Peyer's patch (tissue), 4 donors: ENCODE measurements around the gene DSCAML1. TPM values are rescaled to one million over a fixed set of nuclear protein-coding genes. Genes with fewer than 3 reads are reported as not detected.

Experiments used
- DNase-seq, 3 donors: peaks; one replicate each; pipeline ENCODE4 v3.0.0-alpha.2; 2017 to 2019
- H3K27ac ChIP-seq, 4 donors: fragments of 200-600 bp; sonication (generic); one replicate each; pipeline ENCODE4 v1.5.1; 2016 to 2019
- H3K27me3 ChIP-seq, 2 donors: fragments of 200-600 bp; sonication (generic); one replicate each; pipeline ENCODE4 v1.5.1; 2019
- H3K36me3 ChIP-seq, 3 donors: fragments of 200-600 bp; sonication (generic); one replicate each; pipeline ENCODE4 v1.5.1; 2016 to 2019
- H3K4me1 ChIP-seq, 4 donors: fragments of 200-600 bp; sonication (generic); one replicate each; pipeline ENCODE4 v1.5.1; 2016 to 2019
- H3K4me3 ChIP-seq, 4 donors: fragments of 200-600 bp; sonication (generic); 1 replicate in 3 of 4; 2 replicates in 1 of 4; pipeline ENCODE4 v1.5.1; 2016 to 2019; ENCODE audit warnings: mild to moderate bottlenecking in 1 of 4
- H3K9me3 ChIP-seq, 4 donors: fragments of 200-600 bp; sonication (generic); one replicate each; pipeline ENCODE4 v1.5.1; 2016 to 2019; ENCODE audit warnings: mild to moderate bottlenecking in 1 of 4
- POLR2A ChIP-seq, 2 donors: fragments of 450-650 bp; IDR thresholded peaks; one replicate each; pipeline ENCODE4 v1.5.1; 2017; ENCODE audit warnings: antibody characterized with exemption in 2 of 2, mild to moderate bottlenecking in 2 of 2, moderate library complexity in 2 of 2
- total RNA-seq, 4 donors: library from RNA; depleted of rRNA; stranded (reverse); fragments of >200 nt; gene quantifications; one replicate each; pipeline ENCODE4 v1.1.0, GENCODE V29; 2016
- TF ChIP-seq, protein P1 (sequence below), 6 experiments: fragments of 450-650 bp in 4 of 6; fragments of 200-600 bp in 2 of 6; sonication (generic) in 1 of 6; IDR thresholded peaks; one replicate each; pipeline ENCODE4 v1.5.1; 2017 to 2019; ENCODE audit warnings: antibody characterized with exemption in 6 of 6, mild to moderate bottlenecking in 3 of 6, moderate library complexity in 1 of 6

DSCAML1 gene
- total RNA-seq, 4 donors from 2014 or later, result 0.18 to 5.8 (median 2.9) TPM

GRCh38 chr11:117750916-117751662, 45.9 kb downstream of the DSCAML1 start:
- no peak overlapping the region for H3K27ac ChIP-seq
- H3K36me3 ChIP-seq, result no peaks in the 10 kb centered on the region
- no peaks in the 10 kb centered on the region for H3K27me3 ChIP-seq
- no peaks in the 10 kb centered on the region for H3K4me1 ChIP-seq
- H3K4me3 ChIP-seq, result no peak overlapping the region
- no peaks in the 10 kb centered on the region for H3K9me3 ChIP-seq
- no peak for TF ChIP-seq POLR2A (IDR thresholded peaks at IDR 0.05)
- TF ChIP-seq, protein P1, sequence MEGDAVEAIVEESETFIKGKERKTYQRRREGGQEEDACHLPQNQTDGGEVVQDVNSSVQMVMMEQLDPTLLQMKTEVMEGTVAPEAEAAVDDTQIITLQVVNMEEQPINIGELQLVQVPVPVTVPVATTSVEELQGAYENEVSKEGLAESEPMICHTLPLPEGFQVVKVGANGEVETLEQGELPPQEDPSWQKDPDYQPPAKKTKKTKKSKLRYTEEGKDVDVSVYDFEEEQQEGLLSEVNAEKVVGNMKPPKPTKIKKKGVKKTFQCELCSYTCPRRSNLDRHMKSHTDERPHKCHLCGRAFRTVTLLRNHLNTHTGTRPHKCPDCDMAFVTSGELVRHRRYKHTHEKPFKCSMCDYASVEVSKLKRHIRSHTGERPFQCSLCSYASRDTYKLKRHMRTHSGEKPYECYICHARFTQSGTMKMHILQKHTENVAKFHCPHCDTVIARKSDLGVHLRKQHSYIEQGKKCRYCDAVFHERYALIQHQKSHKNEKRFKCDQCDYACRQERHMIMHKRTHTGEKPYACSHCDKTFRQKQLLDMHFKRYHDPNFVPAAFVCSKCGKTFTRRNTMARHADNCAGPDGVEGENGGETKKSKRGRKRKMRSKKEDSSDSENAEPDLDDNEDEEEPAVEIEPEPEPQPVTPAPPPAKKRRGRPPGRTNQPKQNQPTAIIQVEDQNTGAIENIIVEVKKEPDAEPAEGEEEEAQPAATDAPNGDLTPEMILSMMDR (IDR thresholded peaks at IDR 0.05), result no peak
- no peak for DNase-seq

DNA sequence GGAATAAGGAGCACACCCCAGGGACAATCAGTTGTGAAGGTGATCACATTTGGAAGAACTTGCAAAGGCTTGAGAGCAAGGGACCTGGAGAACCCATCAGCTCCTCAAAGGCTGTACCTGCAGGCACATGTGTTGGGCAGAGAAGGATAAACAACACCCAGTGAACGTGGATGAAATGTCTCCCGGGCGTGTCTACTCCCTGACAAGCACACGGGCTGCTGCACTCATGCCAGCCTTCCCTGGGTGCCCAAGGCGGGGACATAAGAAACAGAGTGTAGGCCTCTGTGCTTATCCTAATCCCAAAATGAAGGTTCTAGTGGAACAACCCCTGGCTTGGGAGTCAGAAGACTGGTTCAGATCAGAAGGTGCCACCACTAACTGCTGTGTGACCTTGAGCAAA, 46.7 kb downstream of the DSCAML1 start:
- Histone ChIP-seq H3K27ac (no peak overlapping the region), H3K27me3 (no peaks in the 10 kb centered on the region), H3K4me1 (no peaks in the 10 kb centered on the region), H3K36me3 (no peaks in the 10 kb centered on the region), H3K9me3 (no peaks in the 10 kb centered on the region), H3K4me3 (no peak overlapping the region)
- no peak for DNase-seq
- no peak for TF ChIP-seq POLR2A (IDR thresholded peaks at IDR 0.05)
- TF ChIP-seq, protein P1 (IDR thresholded peaks at IDR 0.05), result no peak

GRCh38 chr11:117749541-117749910, 47.5 kb downstream of the DSCAML1 start:
- Histone ChIP-seq H3K36me3 (no peaks in the 10 kb centered on the region), H3K4me1 (no peaks in the 10 kb centered on the region), H3K4me3 (no peak overlapping the region), H3K27me3 (no peaks in the 10 kb centered on the region), H3K9me3 (no peaks in the 10 kb centered on the region), H3K27ac (no peak overlapping the region)
- peak in 1 of 3 donors; percentile 19 for DNase-seq
- TF ChIP-seq, protein P1 (IDR thresholded peaks at IDR 0.05), result no peak

GRCh38 chr11:117748771-117749540, 48.1 kb downstream of the DSCAML1 start:
- no peaks in the 10 kb centered on the region for H3K9me3 ChIP-seq
- H3K4me1 ChIP-seq, result no peaks in the 10 kb centered on the region
- H3K27me3 ChIP-seq, result no peaks in the 10 kb centered on the region
- H3K4me3 ChIP-seq, result no peak overlapping the region
- H3K36me3 ChIP-seq, result no peaks in the 10 kb centered on the region
- TF ChIP-seq, protein P1 (IDR thresholded peaks at IDR 0.05), result no peak
- no peak for TF ChIP-seq POLR2A (IDR thresholded peaks at IDR 0.05)
- peak in 1 of 3 donors; percentile 54 for DNase-seq
- no peak overlapping the region for H3K27ac ChIP-seq

GRCh38 chr11:117747892-117748291, 49.1 kb downstream of the DSCAML1 start:
- no peaks in the 10 kb centered on the region for H3K36me3 ChIP-seq
- H3K9me3 ChIP-seq, result no peaks in the 10 kb centered on the region
- no peaks in the 10 kb centered on the region for H3K4me1 ChIP-seq
- no peak for DNase-seq
- H3K4me3 ChIP-seq, result no peak overlapping the region
- TF ChIP-seq, protein P1 (IDR thresholded peaks at IDR 0.05), result no peak
- TF ChIP-seq POLR2A (IDR thresholded peaks at IDR 0.05), result no peak
- no peaks in the 10 kb centered on the region for H3K27me3 ChIP-seq
- no peak overlapping the region for H3K27ac ChIP-seq
